PC-3 (cell line): ENCODE results near the gene SNX17. TPM values are rescaled to one million over a fixed set of nuclear protein-coding genes. Genes with fewer than 3 reads are reported as not detected.

ENCODE experiments used
- ATAC-seq: fragments of 200-7000 bp; cut with Tn5 transposase; 2 replicates; pipeline ENCODE4 v1.9.1; 2020; ENCODE audit warnings: mild to moderate bottlenecking, moderate library complexity
- BruUV-seq: library from RNA; stranded (reverse); fragments of 400-500 nt; replicated peaks from 2 replicates; lab custom pipeline; 2021; lab: Mats Ljungman, UMichigan
- CTCF ChIA-PET: fragments of 300-600 bp; sonication (Branson Sonifier 250); formaldehyde crosslinking; loops from one replicate; lab custom pipeline; 2022; ENCODE audit warnings: antibody characterized with exemption; lab: Charles Lee
- POLR2A ChIA-PET: fragments of 300-600 bp; sonication (Branson Sonifier 250); formaldehyde crosslinking; loops from one replicate; lab custom pipeline; 2022; ENCODE audit warnings: antibody characterized with exemption; ENCODE audit not compliant: unreplicated experiment; lab: Charles Lee
- DNase-seq: peaks from one replicate; pipeline ENCODE4 v3.0.0-alpha.2; 2015
- H2AFZ ChIP-seq: fragments of 300-600 bp; sonication (generic); 2 replicates; pipeline ENCODE4 v1.6.0; 2016; ENCODE audit warnings: antibody characterized with exemption, low read length
- H3F3A ChIP-seq: fragments of 300-600 bp; sonication (generic); one replicate; pipeline ENCODE4 v1.6.0; 2017; ENCODE audit warnings: antibody characterized with exemption, low read length, control low read depth, mild to moderate bottlenecking; ENCODE audit not compliant: unreplicated experiment
- H3K27ac ChIP-seq: fragments of 300-600 bp; sonication (generic); 2 replicates; pipeline ENCODE4 v1.5.1; 2016; ENCODE audit warnings: mild to moderate bottlenecking, low read length
- H3K27me3 ChIP-seq: fragments of 300-600 bp; sonication (generic); 2 replicates; pipeline ENCODE4 v1.6.1; 2016; ENCODE audit warnings: low read length, mixed read lengths
- H3K36me3 ChIP-seq: fragments of 300-600 bp; sonication (generic); 2 replicates; pipeline ENCODE4 v1.6.1; 2016; ENCODE audit warnings: low read depth, mixed run types, low read length, mixed read lengths
- H3K4me1 ChIP-seq: fragments of 300-600 bp; sonication (generic); 2 replicates; pipeline ENCODE4 v1.5.1; 2016; ENCODE audit warnings: low read length; ENCODE audit not compliant: insufficient read depth
- H3K4me2 ChIP-seq: fragments of 300-600 bp; sonication (generic); 2 replicates; pipeline ENCODE4 v1.6.0; 2016; ENCODE audit warnings: low read length
- H3K4me3 ChIP-seq: fragments of 300-600 bp; sonication (generic); 2 replicates; pipeline ENCODE4 v1.5.1; 2016; ENCODE audit warnings: mild to moderate bottlenecking, low read length, mixed read lengths
- H3K79me2 ChIP-seq: fragments of 300-600 bp; sonication (generic); 2 replicates; pipeline ENCODE4 v1.6.1; 2017; ENCODE audit warnings: low read length, mixed read lengths
- H3K9ac ChIP-seq: fragments of 300-600 bp; sonication (generic); 2 replicates; pipeline ENCODE4 v1.6.0; 2016; ENCODE audit warnings: mild to moderate bottlenecking, low read length
- H3K9me2 ChIP-seq: fragments of 300-600 bp; sonication (generic); replicated peaks from 2 replicates; pipeline ENCODE4 v1.6.1; 2016; ENCODE audit warnings: mixed run types, low read length, mixed read lengths
- H3K9me3 ChIP-seq: fragments of 300-600 bp; sonication (generic); 2 replicates; pipeline ENCODE4 v1.6.1; 2016; ENCODE audit warnings: low read length, mixed read lengths
- H4K20me1 ChIP-seq: fragments of 300-600 bp; sonication (generic); 2 replicates; pipeline ENCODE4 v1.6.1; 2016; ENCODE audit warnings: low read length, mixed read lengths
- EZH2 ChIP-seq: fragments of 300-600 bp; sonication (generic); IDR thresholded peaks from one replicate; pipeline ENCODE4 v1.6.1; 2017; ENCODE audit warnings: antibody characterized with exemption, mild to moderate bottlenecking, low read length; ENCODE audit not compliant: unreplicated experiment
- EZH2phosphoT487 ChIP-seq: fragments of 300-600 bp; sonication (generic); IDR thresholded peaks from 2 replicates; pipeline ENCODE4 v1.6.1; 2018; ENCODE audit warnings: mild to moderate bottlenecking, antibody characterized with exemption, low read length, borderline replicate concordance
- intact Hi-C: fragments of 100-400 bp; cut with micrococcal nuclease; formaldehyde crosslinking; loops from 2 replicates; pipeline ENCODE4 v1.9.0; 2023
- total RNA-seq: library from RNA; depleted of rRNA; stranded (reverse); fragments of >200 nt; gene quantifications from 2 replicates; pipeline ENCODE4 v1.2.3, GENCODE V29; 2014
- TF ChIP-seq, protein P1 (sequence below): fragments of 300-600 bp; sonication (generic); conservative IDR thresholded peaks from 2 replicates; pipeline ENCODE4 v1.5.1; 2017; ENCODE audit warnings: antibody characterized with exemption, low read depth, mild to moderate bottlenecking, low read length

SNX17 gene
- total RNA-seq, 1 experiment from 2014 or later, result 110 TPM

- TF ChIP-seq EZH2phosphoT487, result no peak
- TF ChIP-seq, protein P1, sequence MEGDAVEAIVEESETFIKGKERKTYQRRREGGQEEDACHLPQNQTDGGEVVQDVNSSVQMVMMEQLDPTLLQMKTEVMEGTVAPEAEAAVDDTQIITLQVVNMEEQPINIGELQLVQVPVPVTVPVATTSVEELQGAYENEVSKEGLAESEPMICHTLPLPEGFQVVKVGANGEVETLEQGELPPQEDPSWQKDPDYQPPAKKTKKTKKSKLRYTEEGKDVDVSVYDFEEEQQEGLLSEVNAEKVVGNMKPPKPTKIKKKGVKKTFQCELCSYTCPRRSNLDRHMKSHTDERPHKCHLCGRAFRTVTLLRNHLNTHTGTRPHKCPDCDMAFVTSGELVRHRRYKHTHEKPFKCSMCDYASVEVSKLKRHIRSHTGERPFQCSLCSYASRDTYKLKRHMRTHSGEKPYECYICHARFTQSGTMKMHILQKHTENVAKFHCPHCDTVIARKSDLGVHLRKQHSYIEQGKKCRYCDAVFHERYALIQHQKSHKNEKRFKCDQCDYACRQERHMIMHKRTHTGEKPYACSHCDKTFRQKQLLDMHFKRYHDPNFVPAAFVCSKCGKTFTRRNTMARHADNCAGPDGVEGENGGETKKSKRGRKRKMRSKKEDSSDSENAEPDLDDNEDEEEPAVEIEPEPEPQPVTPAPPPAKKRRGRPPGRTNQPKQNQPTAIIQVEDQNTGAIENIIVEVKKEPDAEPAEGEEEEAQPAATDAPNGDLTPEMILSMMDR, result peak; percentile 61
- no peak for TF ChIP-seq EZH2
- DNase-seq (peak; percentile 16), ATAC-seq (peak; percentile 16; the same call in 1 of the 2 replicates)
- no TSS peak for BruUV-seq
- H3K4me2 ChIP-seq, result no peak overlapping the region
- no peaks in the 10 kb centered on the region for H3K9me2 ChIP-seq
- H3K36me3 ChIP-seq, result peaks cover 31% of the 10 kb centered on the region; the same call in 1 of the 2 replicates
- H3K9me3 ChIP-seq, result no peaks in the 10 kb centered on the region
- no peak overlapping the region for H3K27ac ChIP-seq
- peaks cover 13% of the 10 kb centered on the region for H3K4me1 ChIP-seq
- H4K20me1 ChIP-seq, result no peaks in the 10 kb centered on the region
- POLR2A ChIA-PET, result interaction anchor here (0.6 kb wide), 1 partner anchor 294 kb away, joined by 3 read pairs; no protein-coding TSS in a partner anchor
- intact Hi-C loops, result no loop called here
- H3K27me3 ChIP-seq, result no peaks in the 10 kb centered on the region
- H3K79me2 ChIP-seq, result peaks cover 3% of the 10 kb centered on the region; the same call in 1 of the 2 replicates
- H3K4me3 ChIP-seq, result no peak overlapping the region
- H3K9ac ChIP-seq, result no peak overlapping the region
- H3F3A ChIP-seq, result no peaks in the 10 kb centered on the region
- CTCF ChIA-PET, result no interaction called here
- no peak overlapping the region for H2AFZ ChIP-seq
Observed at GRCh38 chr2:27378096-27378808, 7.8 kb downstream of the SNX17 start.

DNA sequence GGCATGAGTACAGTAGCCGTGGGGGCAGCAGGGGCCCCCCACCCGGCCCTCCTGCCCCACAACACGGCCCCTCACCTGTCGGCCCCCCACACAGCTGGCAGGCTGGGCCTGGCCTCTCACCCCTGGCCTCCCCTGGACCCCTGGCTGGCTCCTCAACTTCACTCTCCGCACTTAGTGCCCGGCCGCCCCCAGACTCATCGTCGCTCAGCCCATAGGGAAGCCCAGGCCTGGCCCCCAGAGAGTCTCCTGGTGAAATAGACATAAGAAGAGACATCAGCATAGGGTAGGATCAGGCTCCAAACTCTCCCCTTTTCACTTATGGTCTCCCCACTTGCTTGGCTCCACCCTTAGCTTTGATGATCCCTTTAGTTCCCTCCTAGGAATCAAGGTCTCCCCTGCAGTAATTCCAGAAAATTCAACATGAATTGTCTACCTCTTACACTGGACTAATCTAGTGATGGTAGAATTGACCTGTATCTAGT, 8.4 kb downstream of the SNX17 start:
- Histone ChIP-seq H3K9me2 (no peaks in the 10 kb centered on the region), H3K27me3 (no peaks in the 10 kb centered on the region), H3K36me3 (peaks cover 31% of the 10 kb centered on the region; the same call in 1 of the 2 replicates), H2AFZ (no peak overlapping the region), H3K79me2 (peaks cover 3% of the 10 kb centered on the region; the same call in 1 of the 2 replicates), H3K9me3 (no peaks in the 10 kb centered on the region), H3K4me3 (peak overlapping the region; percentile 73; the same call in 1 of the 2 replicates), H3K4me1 (peaks cover 13% of the 10 kb centered on the region), H3K4me2 (peak overlapping the region; percentile 91), H4K20me1 (no peaks in the 10 kb centered on the region), H3K27ac (no peak overlapping the region), H3F3A (no peaks in the 10 kb centered on the region), H3K9ac (no peak overlapping the region)
- DNase-seq (no peak), ATAC-seq (no peak)
- ChIA-PET POLR2A (no interaction called here), CTCF (no interaction called here)
- no TSS peak for BruUV-seq
- TF ChIP-seq EZH2, result no peak
- TF ChIP-seq EZH2phosphoT487, result no peak
- TF ChIP-seq, protein P1, result no peak
- intact Hi-C loops, result no loop called here

DNA sequence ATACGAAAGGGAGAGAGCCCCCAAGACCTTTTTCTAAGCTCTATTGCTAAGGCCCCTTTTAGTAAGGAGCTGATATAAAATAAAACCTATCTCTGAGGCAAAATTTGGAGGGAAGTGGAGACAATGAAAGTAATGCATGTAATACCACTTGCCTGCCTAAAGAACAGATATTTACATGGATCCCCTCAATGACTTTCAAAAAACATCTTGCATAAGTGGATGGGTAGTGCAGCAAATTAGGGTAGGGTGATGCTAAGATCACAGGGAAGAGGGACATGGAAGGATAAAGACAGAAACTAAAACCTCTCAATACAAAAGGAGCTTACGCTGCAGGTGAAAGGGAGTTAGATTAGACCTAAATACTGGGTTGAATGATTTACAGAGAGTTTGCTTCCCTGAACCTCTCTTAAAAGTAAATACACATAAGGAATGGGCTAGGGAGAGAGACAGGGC, 9.0 kb downstream of the SNX17 start:
- peaks cover 36% of the 10 kb centered on the region for H3K36me3 ChIP-seq

More for the DNA sequence above, 9.0 kb downstream of the SNX17 start:
- H2AFZ ChIP-seq, result no peak overlapping the region
- H3K27me3 ChIP-seq, result no peaks in the 10 kb centered on the region
- ATAC-seq (no peak), DNase-seq (no peak)
- peaks cover 13% of the 10 kb centered on the region for H3K4me1 ChIP-seq
- POLR2A ChIA-PET, result interaction anchor here (0.6 to 1.2 kb wide), 2 partner anchors 8 to 77 kb away, joined by 3 to 6 read pairs; no protein-coding TSS in a partner anchor
- CTCF ChIA-PET, result no interaction called here
- H4K20me1 ChIP-seq, result no peaks in the 10 kb centered on the region
- H3K4me2 ChIP-seq, result peak overlapping the region; percentile 91
- no peaks in the 10 kb centered on the region for H3K9me3 ChIP-seq
- peak overlapping the region; percentile 73; the same call in 1 of the 2 replicates for H3K9ac ChIP-seq
- H3F3A ChIP-seq, result no peaks in the 10 kb centered on the region
- no peaks in the 10 kb centered on the region for H3K9me2 ChIP-seq
- intact Hi-C loops, result no loop called here
- H3K79me2 ChIP-seq, result peaks cover 3% of the 10 kb centered on the region; the same call in 1 of the 2 replicates
- TF ChIP-seq EZH2phosphoT487 (no peak), EZH2 (no peak)
- TF ChIP-seq, protein P1, result no peak
- no TSS peak for BruUV-seq
- peak overlapping the region; percentile 62 for H3K27ac ChIP-seq
- peak overlapping the region; percentile 73 for H3K4me3 ChIP-seq
